GM19240 (cell line): ENCODE results near the gene SLC15A2.

Experiments
- DNase-seq: peaks from one replicate; pipeline ENCODE4 v3.0.0; 2011; ENCODE audit warnings: low spot score; ENCODE audit not compliant: insufficient read length

The SLC15A2 gene

DNA sequence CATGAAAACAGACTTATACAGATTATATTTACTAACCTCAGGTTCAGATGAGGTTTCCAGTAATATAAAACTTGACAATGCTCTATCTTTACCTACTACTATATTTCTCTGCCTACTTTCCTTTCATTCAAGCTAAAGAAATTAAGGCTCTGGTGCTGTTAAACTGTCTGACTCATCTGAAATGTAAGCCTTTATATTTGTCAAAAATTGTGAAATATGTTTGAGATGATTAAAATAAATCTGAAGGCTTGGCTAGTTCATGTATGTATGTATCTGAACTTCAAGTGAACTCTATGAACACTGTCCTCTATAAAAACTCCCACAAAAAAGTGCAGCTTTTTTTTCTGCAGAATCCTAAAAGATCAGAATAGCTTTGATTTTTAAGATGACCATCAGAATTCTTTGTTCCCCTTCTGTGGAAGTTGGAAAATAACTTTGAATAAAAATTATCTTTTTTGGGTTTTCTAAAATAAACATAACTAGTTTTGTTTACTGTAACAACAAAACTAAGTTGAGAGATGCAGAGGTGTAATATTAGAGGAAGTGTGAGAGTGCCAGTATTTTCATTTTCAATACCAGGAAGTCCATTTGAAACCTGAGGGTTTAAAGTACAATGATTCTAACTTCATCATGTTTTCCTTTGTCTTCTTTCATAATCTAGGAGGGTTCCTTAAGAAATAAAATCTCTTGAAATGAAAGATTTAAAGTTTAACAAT is 85.7 kb downstream of the SLC15A2 start:
- DNase-seq = no peak

DNA sequence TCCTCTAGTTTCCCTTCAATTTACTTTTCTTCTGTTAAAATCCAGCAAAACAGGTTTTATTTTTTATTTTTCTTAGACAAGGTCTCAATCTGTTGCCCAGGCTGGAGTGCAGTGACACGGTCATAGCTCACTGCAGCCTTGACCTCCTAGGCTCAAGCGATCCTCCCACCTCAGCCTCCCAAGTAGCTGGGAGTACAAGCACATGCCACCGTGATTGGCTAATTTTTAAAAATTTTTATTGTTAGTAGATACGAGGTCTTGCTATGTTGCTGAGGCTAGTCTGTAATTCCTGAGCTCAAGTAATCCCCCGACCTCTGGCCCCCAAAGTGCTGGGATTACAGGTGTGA is 86.2 kb downstream of the SLC15A2 start:
- no peak for DNase-seq

DNA sequence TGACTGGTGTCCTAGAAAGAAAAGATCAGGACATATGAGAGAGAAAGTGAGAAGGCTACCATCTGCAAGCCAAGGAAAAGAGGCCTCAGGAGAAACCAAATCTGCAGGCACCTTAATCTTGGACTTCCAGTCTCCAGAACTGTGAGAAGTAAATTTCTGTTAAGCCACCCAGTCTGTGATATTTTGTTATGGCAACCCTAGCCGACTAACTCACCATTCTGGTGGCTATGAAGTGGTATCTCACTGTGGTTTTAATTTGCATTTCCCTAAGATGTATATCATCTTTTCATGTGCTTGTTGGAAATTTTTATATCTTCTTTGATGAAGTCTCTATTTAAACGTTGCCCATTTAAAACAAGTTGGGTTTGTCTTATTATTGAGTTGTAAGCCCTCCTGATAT is 87.3 kb downstream of the SLC15A2 start:
- DNase-seq = no peak

DNA sequence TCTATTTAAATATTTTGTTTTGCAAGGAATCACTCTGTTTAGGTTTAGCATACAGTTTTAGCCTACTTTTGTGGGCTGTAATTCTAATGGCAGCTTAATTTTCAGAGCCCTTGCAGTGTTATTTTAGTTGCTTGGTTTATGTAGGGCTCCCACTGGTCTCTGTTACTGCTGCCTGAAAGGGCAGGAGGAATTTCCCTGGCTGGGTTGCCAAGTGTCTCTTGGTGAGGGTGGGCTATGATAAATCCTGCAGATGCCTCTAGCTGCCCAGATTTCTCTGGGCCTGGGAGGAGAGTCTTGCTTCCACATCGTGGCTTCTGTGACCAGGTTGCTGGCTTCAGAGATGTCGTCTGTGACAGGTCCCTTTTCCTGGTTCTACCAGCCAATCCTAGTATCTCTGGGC is 91.6 kb downstream of the SLC15A2 start:
- DNase-seq = no peak

DNA sequence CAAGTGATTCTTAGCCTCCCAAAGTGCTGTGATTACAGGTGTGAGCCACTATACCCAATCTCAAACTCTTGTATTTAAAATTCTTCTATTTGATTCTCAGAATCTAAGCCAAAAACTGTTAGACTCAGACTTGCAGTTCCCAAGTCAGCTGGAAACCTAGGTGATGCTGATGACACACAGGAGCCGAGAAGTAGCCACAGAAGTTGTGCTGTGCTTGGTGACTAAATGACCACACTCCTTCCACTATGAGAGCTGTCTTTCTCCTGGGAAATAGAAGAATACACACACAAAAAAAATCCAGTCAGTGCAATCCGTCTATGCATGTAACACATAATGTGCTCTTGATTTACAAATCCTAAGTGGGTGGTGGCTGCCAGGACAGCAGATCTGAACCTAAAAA is 93.9 kb downstream of the SLC15A2 start:
- DNase-seq = no peak

DNA sequence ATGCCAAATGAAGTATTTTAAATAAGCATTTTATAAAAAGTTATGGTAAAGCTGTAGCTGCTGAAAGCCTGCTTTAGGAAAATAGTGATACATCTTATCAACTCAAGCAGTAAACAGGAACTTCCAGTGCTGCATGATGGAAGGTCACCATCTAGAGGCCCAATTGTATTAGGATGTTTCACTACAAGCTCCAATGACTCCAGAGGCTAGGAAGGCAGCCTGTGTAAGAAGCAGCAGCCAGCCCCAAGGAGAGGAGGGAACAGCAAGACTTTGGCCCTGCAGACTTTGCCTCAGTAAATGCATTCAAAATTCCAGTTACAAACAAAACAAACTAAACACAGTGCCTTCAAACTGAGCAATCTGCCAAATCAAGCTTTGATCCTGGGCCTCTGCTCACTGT is 95.7 kb downstream of the SLC15A2 start:
- DNase-seq = no peak

DNA sequence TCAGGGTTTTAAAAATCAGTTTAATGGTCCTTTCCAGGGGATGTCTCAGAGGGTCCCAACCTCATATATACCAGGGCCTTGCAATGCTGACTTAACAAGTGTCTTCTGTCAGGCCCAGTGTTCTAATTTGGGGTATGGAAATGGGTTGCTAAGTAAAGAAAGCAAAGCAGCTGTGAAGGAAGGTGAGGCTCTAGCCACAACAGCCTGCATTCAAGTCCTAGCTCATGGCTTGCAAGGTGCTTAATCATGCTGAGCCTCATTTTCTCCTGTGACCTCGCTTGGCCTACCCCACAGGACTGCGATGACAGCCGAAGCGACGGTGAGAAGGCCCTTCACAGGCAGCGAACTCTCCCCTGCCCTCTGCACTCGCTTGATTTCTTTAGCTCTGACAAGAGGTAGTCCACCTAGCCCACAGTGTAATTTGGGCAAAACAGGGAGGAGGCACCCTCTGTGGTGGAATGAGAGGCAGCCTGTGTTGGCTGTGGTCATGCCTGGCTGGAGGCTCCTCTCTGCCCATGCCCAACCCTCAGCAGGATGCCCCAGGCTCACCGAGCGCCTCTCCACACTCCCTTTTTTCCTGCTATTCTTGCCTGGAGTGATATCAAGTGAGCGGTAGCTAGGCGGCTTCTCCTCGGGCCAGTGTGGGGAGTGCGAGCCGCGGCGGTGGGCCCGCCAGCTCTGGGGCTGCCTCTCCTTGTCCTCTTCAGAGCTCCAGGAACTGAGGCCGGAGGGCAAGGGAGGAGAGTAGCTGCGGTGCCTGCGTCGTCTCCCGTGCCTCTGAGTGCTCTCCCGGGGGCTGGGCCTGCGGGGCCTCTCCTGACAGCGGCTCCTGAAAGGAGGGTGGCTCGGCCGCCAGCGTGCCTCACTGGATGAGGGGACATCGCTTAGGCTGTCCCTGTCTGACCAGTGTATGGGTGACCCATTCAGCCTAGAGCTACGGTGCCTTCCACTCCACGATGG is 98.7 kb downstream of the SLC15A2 start:
- no peak for DNase-seq
